CD14-positive monocyte (primary cell): Measurements from ENCODE around the gene KRTAP2-1. TPM values are rescaled to one million over a fixed set of nuclear protein-coding genes. Genes with fewer than 3 reads are reported as not detected.

ENCODE experiments used
- DNase-seq, 3 donors: peaks; one replicate each; pipeline ENCODE4 v3.0.0-alpha.2; 2011 to 2022
- H2AFZ ChIP-seq: 2 replicates; pipeline ENCODE4 v1.6.0; 2012; ENCODE audit warnings: mild to moderate bottlenecking, low read depth, low read length, inconsistent platforms; ENCODE audit not compliant: insufficient read depth, poor library complexity, severe bottlenecking
- H3K27ac ChIP-seq, 2 donors: 1 replicate in 1 of 2; 2 replicates in 1 of 2; pipeline ENCODE4 v1.5.1; 2012 to 2013; ENCODE audit warnings: low read length in 2 of 2, control low read depth in 1 of 2, inconsistent platforms in 1 of 2, low read depth in 1 of 2, mild to moderate bottlenecking in 1 of 2
- H3K27me3 ChIP-seq, 2 donors: one replicate each; pipeline versions ENCODE4 v1.6.0 to v1.6.1; 2011 to 2013; ENCODE audit warnings: low read length in 2 of 2; ENCODE audit not compliant: control insufficient read depth in 2 of 2, insufficient read depth in 2 of 2
- H3K36me3 ChIP-seq, 2 donors: replicated peaks in 1 of 2; 1 replicate in 1 of 2; 2 replicates in 1 of 2; pipeline versions ENCODE4 v1.5.1 to v1.6.1; 2012 to 2013; ENCODE audit warnings: low read length in 2 of 2, control low read depth in 1 of 2, inconsistent platforms in 1 of 2, mild to moderate bottlenecking in 1 of 2; ENCODE audit not compliant: insufficient read depth in 2 of 2, control insufficient read depth in 1 of 2
- H3K4me1 ChIP-seq, 2 donors: 1 replicate in 1 of 2; 2 replicates in 1 of 2; pipeline versions ENCODE4 v1.5.1 to v1.6.1; 2012 to 2013; ENCODE audit warnings: low read length in 2 of 2, control low read depth in 1 of 2, inconsistent platforms in 1 of 2, mild to moderate bottlenecking in 1 of 2, moderate library complexity in 1 of 2; ENCODE audit not compliant: insufficient read depth in 2 of 2, control insufficient read depth in 1 of 2
- H3K4me2 ChIP-seq: replicated peaks from 2 replicates; pipeline ENCODE3; 2012; ENCODE audit warnings: low read length, moderate library complexity, mild to moderate bottlenecking; ENCODE audit not compliant: poor library complexity, severe bottlenecking; ENCODE audit errors: extremely low read depth
- H3K4me3 ChIP-seq, 3 experiments: fragments of 200-600 bp in 1 of 3; sonication (generic) in 1 of 3; replicated peaks in 1 of 3; 1 replicate in 2 of 3; 2 replicates in 1 of 3; pipeline ENCODE4 v1.5.1; 2011 to 2013; ENCODE audit warnings: low read length in 3 of 3, mild to moderate bottlenecking in 3 of 3, control low read depth in 2 of 3, low read depth in 2 of 3, inconsistent platforms in 1 of 3, moderate library complexity in 1 of 3
- H3K79me2 ChIP-seq: 2 replicates; pipeline ENCODE4 v1.6.0; 2012; ENCODE audit warnings: mild to moderate bottlenecking, control low read depth, inconsistent platforms, low read length, moderate library complexity; ENCODE audit not compliant: insufficient read depth
- H3K9ac ChIP-seq: 2 replicates; pipeline ENCODE4 v1.6.0; 2017; ENCODE audit warnings: low read length, mild to moderate bottlenecking; ENCODE audit not compliant: insufficient read depth, poor library complexity, severe bottlenecking
- H3K9me3 ChIP-seq, 2 donors: replicated peaks in 1 of 2; 1 replicate in 1 of 2; 2 replicates in 1 of 2; pipeline versions ENCODE4 v1.5.1 to v1.6.1; 2012 to 2013; ENCODE audit warnings: low read length in 2 of 2, control low read depth in 1 of 2; ENCODE audit not compliant: control insufficient read depth in 1 of 2, insufficient read depth in 1 of 2
- H4K20me1 ChIP-seq: 2 replicates; pipeline ENCODE4 v1.6.0; 2012; ENCODE audit warnings: mild to moderate bottlenecking, low read length, control low read depth, moderate library complexity; ENCODE audit not compliant: insufficient read depth
- H3K27ac Mint-ChIP-seq, 7 donors: one replicate each; pipeline ENCODE4 v1.8.0; 2020; ENCODE audit warnings: mild to moderate bottlenecking in 7 of 7, mixed read lengths in 7 of 7, moderate library complexity in 6 of 7, inconsistent platforms in 2 of 7
- H3K27me3 Mint-ChIP-seq, 3 donors: one replicate each; pipeline ENCODE4 v1.8.0; 2021 to 2022; ENCODE audit warnings: low read depth in 3 of 3, mild to moderate bottlenecking in 3 of 3, mixed read lengths in 3 of 3, moderate library complexity in 3 of 3, inconsistent platforms in 1 of 3
- H3K36me3 Mint-ChIP-seq, 2 donors: one replicate each; pipeline ENCODE4 v1.8.0; 2020; ENCODE audit warnings: mixed read lengths in 2 of 2, inconsistent platforms in 1 of 2, mild to moderate bottlenecking in 1 of 2
- H3K4me1 Mint-ChIP-seq: one replicate; pipeline ENCODE4 v1.8.0; 2020; ENCODE audit warnings: mild to moderate bottlenecking, mixed read lengths
- H3K4me3 Mint-ChIP-seq, 2 donors: one replicate each; pipeline ENCODE4 v1.8.0; 2020; ENCODE audit warnings: mild to moderate bottlenecking in 2 of 2, mixed read lengths in 2 of 2, moderate library complexity in 1 of 2
- H3K9me3 Mint-ChIP-seq, 7 donors: one replicate each; pipeline ENCODE4 v1.8.0; 2020 to 2022; ENCODE audit warnings: mixed read lengths in 7 of 7, mild to moderate bottlenecking in 6 of 7, moderate library complexity in 6 of 7, inconsistent platforms in 2 of 7
- whole genome bisulfite sequencing: methylation state at CpG from one replicate; pipeline ENCODE4 v1.1.5; 2013; ENCODE audit warnings: missing lambda C conversion rate; ENCODE audit not compliant: insufficient coverage; 5-methylcytosine and 5-hydroxymethylcytosine counted together
- intact Hi-C, 2 donors: fragments of 100-400 bp; cut with micrococcal nuclease; formaldehyde crosslinking; loops; one replicate each; pipeline versions ENCODE4 v1.15.0 to v1.15.1; 2023
- polyA plus RNA-seq, 3 donors: library from polyadenylated mRNA; depleted of rRNA in 1 of 3; unstranded in 2 of 3; stranded (reverse) in 1 of 3; fragments of 300-500 nt in 2 of 3; fragments of >200 nt in 1 of 3; fragmentation: Illumina TruSeq in 2 of 3; gene quantifications; 1 replicate in 2 of 3; 2 replicates in 1 of 3; pipeline ENCODE4 v1.2.3, GENCODE V29; 2012 to 2021
- TF ChIP-seq, protein P1 (sequence below): fragments of 200-600 bp; IDR thresholded peaks from one replicate; pipeline ENCODE4 v1.8.0; 2022; ENCODE audit warnings: antibody characterized with exemption, mild to moderate bottlenecking

Gene KRTAP2-1
- polyA plus RNA-seq, 3 donors: not detected

DNA sequence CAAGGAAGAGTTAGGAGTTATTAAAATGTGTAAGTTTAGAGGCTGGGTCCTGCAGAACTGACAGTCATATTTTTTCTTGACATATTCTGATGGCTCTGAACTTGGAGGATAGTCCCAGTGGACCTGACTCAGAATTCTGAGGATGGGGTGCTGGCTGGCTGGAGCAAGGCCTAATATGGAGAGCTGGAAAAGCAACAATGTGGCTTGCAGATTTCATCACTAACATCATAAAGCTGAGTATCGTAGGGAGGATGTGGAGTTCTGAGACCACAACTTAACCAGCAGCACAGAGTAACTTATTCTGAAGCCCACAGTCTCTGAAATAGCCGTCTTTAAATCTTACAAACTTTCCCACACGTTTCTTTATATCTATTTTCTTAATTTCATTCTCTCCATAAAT, 22.4 kb downstream of the KRTAP2-1 start:
- no peaks in the 10 kb centered on the region for H3K36me3 ChIP-seq
- no CpG with 5 or more reads among the region's 3 CpGs for WGBS
- Mint-ChIP-seq H3K36me3 (no peaks in the 10 kb centered on the region), H3K27me3 (peaks cover 2 to 7% (median 3%) of the 10 kb centered on the region in 3 donors), H3K9me3 (peaks cover 0 to 7% (median 0%) of the 10 kb centered on the region in 7 donors), H3K4me1 (no peaks in the 10 kb centered on the region), H3K27ac (no peak overlapping the region), H3K4me3 (no peak overlapping the region)
- no peak overlapping the region for H3K4me3 ChIP-seq
- intact Hi-C loops: no loop called here
- no peaks in the 10 kb centered on the region for H3K9me3 ChIP-seq
- H3K27ac ChIP-seq: no peak overlapping the region
- H3K9ac ChIP-seq: no peak overlapping the region
- TF ChIP-seq, protein P1, sequence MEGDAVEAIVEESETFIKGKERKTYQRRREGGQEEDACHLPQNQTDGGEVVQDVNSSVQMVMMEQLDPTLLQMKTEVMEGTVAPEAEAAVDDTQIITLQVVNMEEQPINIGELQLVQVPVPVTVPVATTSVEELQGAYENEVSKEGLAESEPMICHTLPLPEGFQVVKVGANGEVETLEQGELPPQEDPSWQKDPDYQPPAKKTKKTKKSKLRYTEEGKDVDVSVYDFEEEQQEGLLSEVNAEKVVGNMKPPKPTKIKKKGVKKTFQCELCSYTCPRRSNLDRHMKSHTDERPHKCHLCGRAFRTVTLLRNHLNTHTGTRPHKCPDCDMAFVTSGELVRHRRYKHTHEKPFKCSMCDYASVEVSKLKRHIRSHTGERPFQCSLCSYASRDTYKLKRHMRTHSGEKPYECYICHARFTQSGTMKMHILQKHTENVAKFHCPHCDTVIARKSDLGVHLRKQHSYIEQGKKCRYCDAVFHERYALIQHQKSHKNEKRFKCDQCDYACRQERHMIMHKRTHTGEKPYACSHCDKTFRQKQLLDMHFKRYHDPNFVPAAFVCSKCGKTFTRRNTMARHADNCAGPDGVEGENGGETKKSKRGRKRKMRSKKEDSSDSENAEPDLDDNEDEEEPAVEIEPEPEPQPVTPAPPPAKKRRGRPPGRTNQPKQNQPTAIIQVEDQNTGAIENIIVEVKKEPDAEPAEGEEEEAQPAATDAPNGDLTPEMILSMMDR: no peak
- H4K20me1 ChIP-seq: no peaks in the 10 kb centered on the region
- H3K4me2 ChIP-seq: no peak overlapping the region
- no peaks in the 10 kb centered on the region for H3K79me2 ChIP-seq
- H2AFZ ChIP-seq: no peak overlapping the region
- H3K27me3 ChIP-seq: no peaks in the 10 kb centered on the region
- H3K4me1 ChIP-seq: no peaks in the 10 kb centered on the region
- DNase-seq: no peak

DNA sequence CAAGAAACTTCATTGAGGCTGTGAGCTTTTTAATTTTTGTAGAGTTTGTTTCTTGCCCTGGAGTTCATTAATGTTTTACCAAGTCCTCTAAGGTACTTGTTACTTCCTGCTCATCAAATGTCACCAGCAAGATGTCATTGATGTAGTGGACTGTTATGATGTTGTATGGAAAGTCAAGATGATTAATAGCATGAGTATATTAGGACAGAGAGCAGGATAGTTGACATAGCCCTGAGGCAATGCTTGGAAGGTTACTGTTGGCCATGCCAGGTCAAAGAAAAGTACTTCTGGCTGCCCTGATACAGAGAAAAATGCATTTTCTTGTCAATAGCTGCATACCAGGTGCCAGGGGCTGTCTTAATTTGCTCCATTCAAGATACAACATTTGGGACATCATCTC, 26.8 kb downstream of the KRTAP2-1 start:
- no peak overlapping the region for H3K9ac ChIP-seq
- H3K27me3 ChIP-seq: no peaks in the 10 kb centered on the region
- H4K20me1 ChIP-seq: no peaks in the 10 kb centered on the region
- H3K4me3 Mint-ChIP-seq: no peak overlapping the region
- H3K36me3 Mint-ChIP-seq: no peaks in the 10 kb centered on the region
- H3K79me2 ChIP-seq: no peaks in the 10 kb centered on the region
- H3K27me3 Mint-ChIP-seq: peaks cover 0 to 2% (median 2%) of the 10 kb centered on the region in 3 donors
- no peak overlapping the region for H3K4me3 ChIP-seq
- no peaks in the 10 kb centered on the region for H3K4me1 ChIP-seq
- TF ChIP-seq, protein P1: no peak
- H3K27ac ChIP-seq: no peak overlapping the region
- no peaks in the 10 kb centered on the region for H3K36me3 ChIP-seq
- no peaks in the 10 kb centered on the region for H3K4me1 Mint-ChIP-seq
- DNase-seq: no peak
- peaks cover 0 to 7% (median 0%) of the 10 kb centered on the region in 7 donors for H3K9me3 Mint-ChIP-seq
- intact Hi-C loops: no loop called here
- H3K4me2 ChIP-seq: no peak overlapping the region
- H3K9me3 ChIP-seq: no peaks in the 10 kb centered on the region
- no peak overlapping the region for H2AFZ ChIP-seq
- H3K27ac Mint-ChIP-seq: no peak overlapping the region
